AG04449 (cell line): Measurements from ENCODE around the gene MBTPS1.

ENCODE experiments used
- CTCF ChIA-PET: fragments of 350-600 bp; formaldehyde crosslinking; extraction: SDS; loops from one replicate; lab custom pipeline; 2021; ENCODE audit warnings: antibody characterized with exemption; lab: Yijun Ruan, JAX
- POLR2A ChIA-PET: fragments of 400-600, 350-600 bp; formaldehyde crosslinking; extraction: SDS; loops from one replicate; lab custom pipeline; 2020; ENCODE audit warnings: antibody characterized with exemption, inconsistent platforms; lab: Yijun Ruan, JAX
- DNase-seq: peaks from one replicate; pipeline ENCODE4 v3.0.0-alpha.2; 2010; ENCODE audit warnings: low read depth, low spot score
- H3K4me3 ChIP-seq: 2 replicates; pipeline ENCODE4 v1.5.1; 2011; ENCODE audit warnings: low read depth, mild to moderate bottlenecking, control low read depth, low read length
- TF ChIP-seq, protein P1 (sequence below): IDR thresholded peaks from one replicate; pipeline ENCODE4 v1.5.1; 2011; ENCODE audit warnings: mild to moderate bottlenecking, moderate library complexity, low read length, control low read depth, inconsistent platforms; ENCODE audit not compliant: insufficient read depth; ENCODE audit errors: missing control alignments

The MBTPS1 gene

DNA sequence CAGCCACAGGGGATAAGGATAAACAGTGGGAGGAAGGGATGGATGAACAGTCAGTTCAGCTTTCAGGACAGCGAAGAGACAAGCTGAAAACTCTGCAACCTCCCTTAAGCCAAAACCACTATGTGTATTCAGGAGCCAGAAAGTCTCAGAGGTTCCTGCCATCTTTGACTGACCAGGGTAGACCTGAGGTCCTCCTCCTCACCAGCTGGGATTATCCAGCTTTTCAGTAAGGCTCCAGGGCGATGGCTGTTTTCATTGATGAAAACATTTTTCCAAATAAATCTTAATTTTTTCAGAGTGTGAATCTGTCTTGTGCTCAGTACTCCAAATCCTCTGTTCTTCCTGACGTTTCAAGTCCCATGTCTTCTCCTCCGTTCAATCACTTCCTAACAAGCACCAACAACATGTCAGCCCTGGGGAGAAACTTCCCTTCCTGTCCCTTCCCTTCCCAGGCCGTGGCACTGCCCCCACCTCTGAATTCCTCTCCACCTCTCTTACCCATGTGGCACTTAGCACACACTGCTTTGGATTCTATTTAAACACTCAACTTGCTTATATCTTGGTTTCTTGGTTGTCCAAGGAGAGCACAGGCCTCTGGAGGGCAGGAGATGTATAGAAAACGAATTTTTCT, 23.0 kb upstream of the MBTPS1 start:
- no peak for DNase-seq
- H3K4me3 ChIP-seq, result no peak overlapping the region
- TF ChIP-seq, protein P1, sequence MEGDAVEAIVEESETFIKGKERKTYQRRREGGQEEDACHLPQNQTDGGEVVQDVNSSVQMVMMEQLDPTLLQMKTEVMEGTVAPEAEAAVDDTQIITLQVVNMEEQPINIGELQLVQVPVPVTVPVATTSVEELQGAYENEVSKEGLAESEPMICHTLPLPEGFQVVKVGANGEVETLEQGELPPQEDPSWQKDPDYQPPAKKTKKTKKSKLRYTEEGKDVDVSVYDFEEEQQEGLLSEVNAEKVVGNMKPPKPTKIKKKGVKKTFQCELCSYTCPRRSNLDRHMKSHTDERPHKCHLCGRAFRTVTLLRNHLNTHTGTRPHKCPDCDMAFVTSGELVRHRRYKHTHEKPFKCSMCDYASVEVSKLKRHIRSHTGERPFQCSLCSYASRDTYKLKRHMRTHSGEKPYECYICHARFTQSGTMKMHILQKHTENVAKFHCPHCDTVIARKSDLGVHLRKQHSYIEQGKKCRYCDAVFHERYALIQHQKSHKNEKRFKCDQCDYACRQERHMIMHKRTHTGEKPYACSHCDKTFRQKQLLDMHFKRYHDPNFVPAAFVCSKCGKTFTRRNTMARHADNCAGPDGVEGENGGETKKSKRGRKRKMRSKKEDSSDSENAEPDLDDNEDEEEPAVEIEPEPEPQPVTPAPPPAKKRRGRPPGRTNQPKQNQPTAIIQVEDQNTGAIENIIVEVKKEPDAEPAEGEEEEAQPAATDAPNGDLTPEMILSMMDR, result no peak
- ChIA-PET POLR2A (no interaction called here), CTCF (interaction anchor here (0.9 to 1.3 kb wide), 3 partner anchors 12 to 183 kb away, joined by 3 read pairs; no protein-coding TSS in a partner anchor)

DNA sequence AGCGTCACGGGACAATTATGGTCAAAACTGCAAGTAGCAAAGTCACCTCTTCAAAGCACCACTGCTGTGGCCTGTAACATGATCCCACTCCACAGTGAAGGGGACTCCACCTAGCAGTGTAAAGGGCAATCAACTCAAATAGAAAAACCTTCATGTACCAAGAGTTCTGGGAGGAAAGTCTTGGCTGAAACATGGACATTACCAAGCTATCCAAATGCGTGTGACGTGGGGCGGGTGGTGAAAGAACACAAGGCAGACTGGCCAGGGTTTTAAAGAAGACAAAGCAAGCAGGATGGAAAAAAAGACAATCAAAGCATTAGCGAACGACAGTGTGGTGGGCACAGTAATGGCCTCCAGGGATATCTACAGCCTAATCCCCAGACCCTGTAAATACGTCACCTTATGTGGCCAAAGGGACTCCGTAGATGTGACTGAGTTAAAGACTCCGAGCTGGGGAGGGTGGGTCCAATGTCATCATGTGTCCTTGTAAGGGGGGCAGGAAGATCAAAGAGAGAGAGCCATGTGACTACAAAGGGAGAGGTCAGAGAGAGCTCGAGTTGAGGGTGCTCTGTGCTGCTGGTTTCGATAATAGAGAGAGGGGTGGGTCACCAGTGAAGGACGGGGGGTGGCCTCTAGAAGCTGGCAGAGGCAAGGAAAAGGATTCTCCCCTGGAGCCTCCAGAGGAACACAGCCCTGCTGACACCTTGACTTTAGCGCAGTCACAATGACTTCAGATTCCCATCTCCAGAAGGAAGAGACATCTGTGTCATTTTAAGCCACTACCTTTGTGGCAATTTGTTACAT, 22.3 kb upstream of the MBTPS1 start:
- no peak for DNase-seq
- CTCF ChIA-PET, result interaction anchor here (0.9 to 2.5 kb wide), 5 partner anchors 12 to 182 kb away, joined by 3 to 13 read pairs (median 3); partner anchors contain the start of gene TAF1C
- H3K4me3 ChIP-seq, result no peak overlapping the region
- TF ChIP-seq, protein P1, result no peak
- POLR2A ChIA-PET, result no interaction called here

DNA sequence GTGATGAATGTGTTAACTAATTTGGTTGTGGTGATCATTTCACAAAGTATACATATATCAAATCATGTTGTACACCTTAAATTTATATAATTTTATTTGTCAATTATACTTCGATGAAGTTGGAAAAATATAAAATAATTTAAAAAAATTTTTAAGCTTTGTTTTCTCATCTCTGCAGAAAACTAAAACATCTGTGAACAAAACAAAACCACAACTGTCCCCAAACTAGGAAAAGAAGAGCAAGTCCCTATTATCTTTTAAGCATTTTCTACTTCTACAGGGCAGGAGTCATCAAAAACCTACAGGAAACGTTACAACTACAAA, 21.7 kb upstream of the MBTPS1 start:
- TF ChIP-seq, protein P1, result no peak
- H3K4me3 ChIP-seq, result no peak overlapping the region
- no peak for DNase-seq
- CTCF ChIA-PET, result interaction anchor here (1.0 to 2.5 kb wide), 6 partner anchors 22 to 182 kb away, joined by 3 to 13 read pairs (median 6); partner anchors contain the start of genes MBTPS1 and TAF1C
- POLR2A ChIA-PET, result interaction anchor here (0.6 kb wide), 1 partner anchor 27 kb away, joined by 3 read pairs; no protein-coding TSS in a partner anchor

DNA sequence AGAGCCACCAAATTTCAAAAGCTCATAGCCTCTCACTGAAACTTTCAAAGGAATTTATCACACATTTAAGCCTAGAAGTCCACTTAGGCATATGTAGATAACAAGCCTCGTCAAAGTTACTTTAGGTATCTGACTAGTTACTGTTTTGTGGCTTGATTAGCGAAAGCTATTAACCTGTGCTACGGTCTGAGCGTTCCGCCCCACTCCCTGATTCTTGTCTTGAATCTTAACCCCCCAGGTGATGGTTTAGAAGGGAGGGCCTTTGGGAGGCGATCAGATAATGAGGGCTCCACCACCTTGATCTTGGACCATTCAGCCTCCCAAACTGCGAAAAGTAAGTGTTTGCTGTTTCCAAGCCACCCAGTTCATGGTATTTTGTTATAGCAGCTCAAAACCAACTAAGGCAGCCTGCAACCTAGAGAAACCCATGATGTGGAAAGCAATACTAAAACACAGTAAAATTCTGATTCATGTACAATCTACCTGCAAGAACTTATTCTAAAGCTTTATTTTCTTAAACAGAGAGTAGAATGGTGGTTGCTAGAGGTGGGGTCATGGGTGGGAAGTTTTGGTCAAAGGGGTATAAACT, 21.1 kb upstream of the MBTPS1 start:
- H3K4me3 ChIP-seq, result no peak overlapping the region
- no peak for DNase-seq
- CTCF ChIA-PET, result interaction anchor here (1.3 to 2.5 kb wide), 5 partner anchors 22 to 72 kb away, joined by 4 to 13 read pairs (median 7); partner anchors contain the start of genes MBTPS1 and TAF1C
- POLR2A ChIA-PET, result interaction anchor here (0.6 kb wide), 1 partner anchor 26 kb away, joined by 3 read pairs; no protein-coding TSS in a partner anchor
- TF ChIP-seq, protein P1, result no peak

DNA sequence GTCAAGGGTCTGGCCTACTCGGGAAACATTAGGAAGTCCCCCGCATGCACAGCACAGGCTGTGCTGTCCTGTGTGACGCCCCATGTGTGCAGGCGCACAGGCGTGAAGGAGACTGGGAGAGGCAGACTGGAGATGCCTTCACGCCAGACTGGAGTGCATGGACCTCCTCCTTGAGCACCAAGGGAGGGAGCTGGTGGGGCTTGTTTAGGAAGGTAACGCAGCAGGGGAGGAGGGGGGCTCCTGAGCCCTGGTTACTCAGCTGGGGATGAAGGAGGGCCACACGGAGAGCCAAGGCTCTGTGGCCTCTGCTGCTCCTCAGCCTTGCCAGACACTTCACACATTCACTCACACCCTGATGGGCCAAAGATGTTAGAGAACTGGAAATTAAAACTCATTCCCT, 20.5 kb upstream of the MBTPS1 start:
- POLR2A ChIA-PET, result no interaction called here
- CTCF ChIA-PET, result interaction anchor here (1.0 to 2.5 kb wide), 6 partner anchors 8 to 72 kb away, joined by 4 to 13 read pairs (median 6); partner anchors contain the start of genes DNAAF1, HSDL1, MBTPS1 and TAF1C
- TF ChIP-seq, protein P1, result no peak

More for the DNA sequence above, 20.5 kb upstream of the MBTPS1 start:
- H3K4me3 ChIP-seq, result no peak overlapping the region
- no peak for DNase-seq
